ENCODE results near the gene RPL31. TPM values are rescaled to one million over a fixed set of nuclear protein-coding genes. Genes with fewer than 3 reads are reported as not detected.

RPL31 gene
- total RNA-seq, 3 donors from 2014 or later, result 1,654 to 2,512 (median 1,741) TPM

DNA sequence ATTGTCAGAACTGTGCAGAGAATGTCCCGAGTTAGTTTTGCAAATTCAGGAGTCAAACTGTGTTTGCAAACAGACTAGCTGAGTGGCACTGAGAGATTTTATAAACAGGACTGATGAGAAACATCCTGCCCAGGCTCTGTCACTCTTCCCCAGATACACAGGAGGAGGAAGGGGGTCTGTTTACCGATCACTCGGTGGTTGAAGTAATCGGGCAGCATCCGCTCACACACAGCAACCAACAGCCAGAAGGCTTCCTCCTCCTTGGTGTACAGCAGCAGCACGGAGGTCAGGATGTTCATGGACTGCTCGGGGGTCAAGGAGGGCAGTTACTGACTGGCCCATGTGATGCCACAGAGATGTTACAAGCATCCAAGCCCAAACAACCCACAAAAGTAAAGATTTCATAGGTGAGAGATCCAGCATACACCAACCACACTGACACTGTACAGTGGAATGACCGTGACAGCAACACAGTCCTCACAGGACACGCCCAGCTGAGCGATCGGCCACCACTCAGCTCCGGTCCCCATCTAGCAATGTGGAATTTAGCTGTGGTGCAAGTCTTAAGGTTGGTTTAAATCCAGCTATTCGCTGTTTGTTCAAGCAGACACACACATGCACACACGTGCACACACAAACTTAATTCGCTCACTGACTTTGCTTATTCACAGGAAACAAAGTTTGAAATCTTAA lies 30.1 kb downstream of the RPL31 start:
- no peak overlapping the region for H3K27ac ChIP-seq
- no peak overlapping the region for H3K4me3 ChIP-seq
- no peaks in the 10 kb centered on the region for H3K27me3 ChIP-seq
- DNase-seq (ENCODE audit: low spot score in 2 of 2), result no peak
- no peak for TF ChIP-seq POLR2A (IDR thresholded peaks at IDR 0.05)
- no peak for TF ChIP-seq POLR2AphosphoS5 (IDR thresholded peaks at IDR 0.05)
- TF ChIP-seq CTCF (IDR thresholded peaks at IDR 0.05), result no peak
- H3K9me3 ChIP-seq, result no peaks in the 10 kb centered on the region
- intact Hi-C loops (cut with DNase I; ENCODE audit: low total_unique reads), result no loop called here
- H3K36me3 ChIP-seq, result peaks cover 6% of the 10 kb centered on the region
- H3K4me1 ChIP-seq, result no peaks in the 10 kb centered on the region

DNA sequence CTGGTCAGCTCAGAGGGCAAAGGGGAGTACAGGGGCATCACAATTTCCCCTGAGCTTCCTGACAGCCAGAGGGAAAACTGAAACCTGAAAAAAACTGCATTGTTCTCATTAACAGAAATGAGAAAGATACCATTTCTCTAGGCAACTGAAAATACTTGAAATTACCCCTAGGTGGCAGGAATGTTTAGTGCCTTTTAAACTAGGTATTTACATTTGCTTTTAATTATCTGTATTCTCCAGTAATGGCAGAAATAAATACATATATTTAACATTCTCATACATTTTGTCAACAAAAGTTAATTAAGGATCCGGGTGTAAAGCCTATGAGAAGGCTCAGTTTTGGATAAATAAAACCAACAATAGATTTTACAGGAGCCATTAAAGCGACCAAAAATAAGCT lies 34.5 kb downstream of the RPL31 start:
- Histone ChIP-seq H3K27ac (no peak overlapping the region), H3K4me3 (no peak overlapping the region), H3K4me1 (no peaks in the 10 kb centered on the region), H3K9me3 (no peaks in the 10 kb centered on the region), H3K36me3 (peaks cover 6% of the 10 kb centered on the region), H3K27me3 (no peaks in the 10 kb centered on the region)
- intact Hi-C loops (cut with DNase I; ENCODE audit: low total_unique reads), result no loop called here
- no peak for DNase-seq (ENCODE audit: low spot score in 2 of 2)
- TF ChIP-seq CTCF (IDR thresholded peaks at IDR 0.05) (peak; percentile 29 to 49 (median 43)), POLR2A (IDR thresholded peaks at IDR 0.05) (no peak)

DNA sequence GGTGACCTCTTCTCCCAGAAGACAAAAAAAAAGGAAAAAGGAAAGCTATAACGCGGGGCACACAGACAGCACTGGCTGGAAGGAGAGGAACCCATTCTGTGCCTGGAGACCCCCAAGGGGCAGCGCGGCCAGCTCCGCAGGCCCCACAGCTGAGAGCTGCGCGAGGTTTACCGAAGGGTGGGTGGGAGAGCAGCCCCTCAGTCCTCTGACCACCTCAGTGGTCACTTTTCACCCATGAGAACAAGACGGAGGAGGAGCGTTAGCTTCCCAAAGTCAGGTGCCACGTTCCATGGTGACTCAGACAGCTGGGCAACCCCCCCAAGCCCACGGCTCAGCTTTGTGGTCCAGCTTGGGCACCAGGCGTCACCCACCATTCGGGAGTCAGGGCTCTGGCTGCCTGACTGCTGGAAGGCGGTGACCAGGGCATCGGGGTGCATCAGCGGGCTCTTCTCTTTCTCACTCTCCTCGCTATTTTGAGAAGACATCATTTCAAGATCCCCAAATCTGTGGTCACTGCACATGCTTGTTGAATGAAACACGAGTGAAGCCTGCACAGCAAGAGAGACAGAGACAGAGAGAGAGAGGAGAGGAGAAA lies 35.2 kb downstream of the RPL31 start:
- Histone ChIP-seq H3K4me1 (no peaks in the 10 kb centered on the region), H3K27me3 (no peaks in the 10 kb centered on the region), H3K36me3 (peaks cover 6% of the 10 kb centered on the region), H3K27ac (no peak overlapping the region), H3K9me3 (no peaks in the 10 kb centered on the region), H3K4me3 (no peak overlapping the region)
- TF ChIP-seq CTCF (IDR thresholded peaks at IDR 0.05) (no peak), POLR2AphosphoS5 (IDR thresholded peaks at IDR 0.05) (no peak), POLR2A (IDR thresholded peaks at IDR 0.05) (no peak)
- intact Hi-C loops (cut with DNase I; ENCODE audit: low total_unique reads), result no loop called here
- no peak for DNase-seq (ENCODE audit: low spot score in 2 of 2)

GRCh38 chr2:101038455-101039255 lies 36.6 kb downstream of the RPL31 start:
- intact Hi-C loops (cut with DNase I; ENCODE audit: low total_unique reads), result no loop called here
- DNase-seq (ENCODE audit: low spot score in 2 of 2), result no peak
- no peak overlapping the region for H3K27ac ChIP-seq

More at GRCh38 chr2:101038455-101039255, 36.6 kb downstream of the RPL31 start:
- Histone ChIP-seq H3K27me3 (no peaks in the 10 kb centered on the region), H3K9me3 (no peaks in the 10 kb centered on the region), H3K4me1 (no peaks in the 10 kb centered on the region), H3K4me3 (no peak overlapping the region), H3K36me3 (peaks cover 6% of the 10 kb centered on the region)
- no peak for TF ChIP-seq POLR2AphosphoS5 (IDR thresholded peaks at IDR 0.05)
- peak in 2 of 3 donors; percentile 32 to 39 for TF ChIP-seq CTCF (IDR thresholded peaks at IDR 0.05)

Data from breast epithelium (tissue), 4 donors.